ENCODE measurements around the gene ATXN7.
A peak's percentile ranks its signal among the peaks of the same experiment; 100 is the strongest.

The ATXN7 gene

DNA sequence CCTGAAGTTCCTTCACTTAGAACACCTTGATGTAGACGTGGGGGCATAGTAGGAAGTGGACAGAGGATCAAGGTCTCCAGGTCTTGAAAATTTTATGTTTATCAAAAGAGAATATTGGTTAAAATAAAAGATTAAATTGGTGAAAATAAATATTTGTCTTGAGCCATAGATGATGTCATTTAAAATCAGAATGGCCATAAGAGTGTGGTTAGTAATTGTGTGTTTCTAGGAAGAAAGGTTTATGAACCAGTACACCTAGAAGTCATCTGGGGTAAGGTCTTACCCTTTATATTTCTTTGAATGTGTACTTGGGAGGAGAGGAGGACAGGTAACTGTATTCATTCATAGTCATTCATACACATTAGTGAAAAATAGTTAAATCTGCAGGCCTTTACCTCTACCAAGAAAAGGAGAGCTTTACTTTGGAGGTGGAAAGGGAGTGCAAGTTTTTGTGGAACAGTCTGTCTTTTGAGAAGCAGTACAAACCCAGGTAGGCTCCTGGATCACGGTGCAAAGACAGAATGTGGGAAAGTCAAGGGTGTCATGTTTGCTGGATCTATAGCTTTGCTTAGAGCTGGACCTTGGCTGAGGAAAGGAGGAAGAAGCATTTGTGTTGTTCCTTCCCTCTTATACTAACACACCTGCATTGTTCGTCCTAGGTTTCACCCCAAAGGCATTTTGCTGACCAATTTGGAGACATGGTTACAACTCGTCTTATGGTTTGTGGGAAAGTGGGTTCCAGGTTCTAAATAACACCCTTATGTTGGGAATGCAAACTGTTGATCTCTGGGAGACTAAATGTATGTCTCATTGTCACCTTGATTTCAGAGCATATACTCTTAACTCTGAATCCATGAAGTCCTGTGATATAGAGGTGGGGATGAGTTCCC lies 42.3 kb downstream of the ATXN7 start:
- no peak for DNase-seq (ENCODE audit: low read depth in 2 of 2)

- DNase-seq (ENCODE audit: low read depth in 2 of 2) = no peak
Observed at GRCh38 chr3:63908081-63908736, 44.5 kb downstream of the ATXN7 start.

GRCh38 chr3:63908776-63909175 lies 45.1 kb downstream of the ATXN7 start:
- DNase-seq (ENCODE audit: low read depth in 2 of 2) = no peak

GRCh38 chr3:63909431-63909830 lies 45.8 kb downstream of the ATXN7 start:
- DNase-seq (ENCODE audit: low read depth in 2 of 2) = no peak

- DNase-seq (ENCODE audit: low read depth in 2 of 2) = no peak
Observed at GRCh38 chr3:63910001-63910400, 46.3 kb downstream of the ATXN7 start.

DNA sequence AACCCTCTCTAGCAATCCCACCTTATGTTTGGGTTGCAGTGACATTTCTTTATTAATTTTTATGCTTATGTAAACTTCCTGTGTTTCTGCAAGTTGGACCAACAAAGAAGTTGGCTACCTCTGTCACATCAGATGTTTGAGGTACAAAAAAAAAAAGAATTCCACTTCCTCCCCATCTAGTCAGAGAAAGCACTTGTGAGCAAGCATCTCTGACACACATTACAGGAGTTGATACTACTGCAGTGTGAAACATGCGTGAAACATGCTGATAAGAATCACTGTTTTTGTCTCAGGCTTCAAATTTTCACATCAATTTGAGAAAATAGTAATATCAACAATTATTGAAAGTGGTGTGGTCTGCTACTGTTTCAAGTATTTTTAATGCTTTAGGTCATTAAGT lies 47.2 kb downstream of the ATXN7 start:
- DNase-seq (ENCODE audit: low read depth in 2 of 2) = no peak

DNA sequence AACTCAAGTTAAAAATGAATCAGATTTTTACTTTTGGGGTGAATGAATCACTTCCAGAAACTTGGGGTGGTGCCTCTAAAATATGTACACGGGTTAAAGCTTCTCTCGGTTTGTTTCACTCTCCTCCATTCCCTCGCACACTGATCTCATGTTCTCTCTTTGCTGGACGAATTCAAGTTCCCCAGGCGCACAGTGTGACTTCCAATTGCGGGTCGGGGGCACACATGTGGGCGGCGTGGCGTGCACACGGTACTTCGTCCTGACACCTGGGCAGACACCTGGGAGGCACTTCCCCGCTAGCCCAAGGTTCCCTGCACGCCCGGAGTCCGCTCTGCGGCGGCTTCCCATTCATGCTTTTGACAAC lies 47.8 kb downstream of the ATXN7 start:
- DNase-seq (ENCODE audit: low read depth in 2 of 2) = no peak

- peak; percentile 64 to 75 for DNase-seq (ENCODE audit: low read depth in 2 of 2)
Observed at GRCh38 chr3:63911873-63912767, 48.5 kb downstream of the ATXN7 start, which contains the start of gene SCAANT1. Gene SCAANT1, minus strand, starts transcription at chr3:63912383.

DNA sequence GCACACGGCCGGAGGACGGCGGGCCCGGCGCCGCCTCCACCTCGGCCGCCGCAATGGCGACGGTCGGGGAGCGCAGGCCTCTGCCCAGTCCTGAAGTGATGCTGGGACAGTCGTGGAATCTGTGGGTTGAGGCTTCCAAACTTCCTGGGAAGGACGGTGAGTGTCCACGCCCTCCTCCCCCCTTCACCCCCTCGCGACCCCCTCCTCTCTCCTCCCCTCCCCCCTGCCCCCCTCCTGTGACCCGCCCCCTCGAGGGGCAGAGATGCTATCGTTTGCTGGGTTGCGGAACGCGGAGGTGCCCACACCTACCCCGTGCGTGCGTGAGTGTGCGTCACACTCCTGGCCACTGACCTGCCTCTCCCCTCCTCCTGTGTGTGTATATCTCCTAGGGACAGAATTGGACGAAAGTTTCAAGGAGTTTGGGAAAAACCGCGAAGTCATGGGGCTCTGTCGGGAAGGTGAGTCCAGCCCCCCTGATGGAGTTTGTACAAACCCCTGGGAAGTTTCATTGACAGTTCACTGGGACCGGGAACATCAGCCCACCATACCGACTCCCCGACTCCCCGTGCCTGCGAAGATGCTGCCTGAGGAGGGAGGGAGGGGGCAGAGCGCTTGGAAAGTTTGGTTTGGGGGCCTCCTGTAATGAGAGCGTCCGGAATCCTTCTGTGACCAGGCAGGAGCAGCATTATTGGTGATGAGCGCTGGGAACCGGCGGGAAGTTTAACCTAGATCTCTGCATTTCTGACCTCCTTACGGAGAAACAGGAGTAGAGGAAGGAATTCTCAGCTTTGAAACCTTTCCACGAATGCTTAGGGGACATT lies 49.3 kb downstream of the ATXN7 start:
- DNase-seq (ENCODE audit: low read depth in 2 of 2) = peak; percentile 31 to 33

DNA sequence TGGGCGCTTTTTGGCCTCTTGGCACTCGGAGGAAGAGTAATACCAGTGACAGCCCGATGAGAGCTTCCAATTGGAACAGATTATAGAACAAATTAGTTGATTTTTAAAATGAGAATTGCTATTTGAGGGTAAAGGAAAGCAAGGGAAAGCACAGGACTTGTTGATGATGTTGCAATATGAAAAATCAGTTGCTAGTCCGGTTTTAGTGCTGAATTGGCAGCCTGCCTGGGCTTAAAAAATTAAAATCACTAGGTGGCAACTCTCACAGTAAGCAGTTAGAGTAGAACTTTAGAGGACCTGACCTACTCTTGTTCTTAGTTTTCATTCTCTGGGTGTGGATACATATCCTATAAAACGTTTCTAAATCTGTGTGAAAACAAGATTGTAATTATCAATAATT lies 50.6 kb downstream of the ATXN7 start:
- DNase-seq (ENCODE audit: low read depth in 2 of 2) = no peak

DNA sequence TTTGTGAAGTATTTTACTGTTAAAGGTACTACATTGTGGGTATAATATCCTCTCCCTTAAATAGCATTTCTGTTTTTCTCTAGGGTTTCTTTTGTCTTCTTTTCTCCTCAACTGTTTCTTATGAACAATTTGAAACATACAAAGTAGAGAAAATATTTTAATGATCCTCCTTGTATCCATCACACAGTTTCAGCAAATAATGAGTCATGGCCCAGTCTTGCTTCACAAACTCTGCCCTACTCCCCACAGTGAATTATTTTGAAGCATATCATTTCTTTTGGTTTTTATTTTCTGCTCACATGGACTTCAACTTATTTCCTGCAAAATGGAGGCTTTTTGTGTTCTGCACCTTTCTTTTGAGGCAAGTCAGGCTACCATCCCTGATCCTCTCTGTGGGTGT lies 54.7 kb downstream of the ATXN7 start:
- DNase-seq (ENCODE audit: low read depth in 2 of 2) = no peak

- DNase-seq (ENCODE audit: low read depth in 2 of 2) = no peak
Observed at GRCh38 chr3:63920001-63920400, 56.3 kb downstream of the ATXN7 start.

DNA sequence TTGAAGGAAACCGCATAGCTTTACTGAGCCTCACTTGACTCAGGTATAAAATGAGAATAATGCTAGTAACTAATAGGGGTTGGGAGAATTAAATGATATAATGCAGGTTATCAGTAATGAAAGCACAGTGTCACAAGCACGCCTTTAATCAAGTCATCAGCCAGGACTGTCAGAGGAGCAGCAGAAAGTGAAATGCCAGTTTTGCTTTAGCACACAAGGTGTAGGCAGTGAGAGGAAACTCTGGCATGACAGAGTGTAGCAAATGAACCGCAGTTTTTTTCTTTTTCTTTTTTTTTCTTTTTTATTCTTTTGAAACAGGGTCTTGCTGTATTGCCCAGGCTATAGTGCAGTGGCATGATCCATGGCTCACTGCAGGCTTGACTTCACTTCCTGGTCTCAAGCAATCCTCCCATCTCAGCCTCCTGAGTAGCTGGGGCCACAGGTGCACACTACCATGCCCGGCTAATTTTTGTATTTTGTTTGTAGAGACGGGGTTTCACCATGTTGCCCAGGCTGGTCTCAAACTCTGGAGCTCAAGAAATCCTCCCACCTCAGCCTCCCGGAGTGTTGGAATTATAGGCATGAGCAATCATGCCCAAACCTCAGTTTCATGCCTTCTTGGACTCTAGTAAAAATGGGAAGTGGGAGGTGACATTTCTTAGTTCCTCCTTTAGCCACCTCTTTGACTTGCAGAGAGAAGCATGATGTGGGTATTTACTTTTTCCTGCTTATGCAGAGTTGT lies 58.2 kb downstream of the ATXN7 start:
- no peak for DNase-seq (ENCODE audit: low read depth in 2 of 2)

GRCh38 chr3:63922491-63923199 lies 59.0 kb downstream of the ATXN7 start:
- no peak for DNase-seq (ENCODE audit: low read depth in 2 of 2)

DNA sequence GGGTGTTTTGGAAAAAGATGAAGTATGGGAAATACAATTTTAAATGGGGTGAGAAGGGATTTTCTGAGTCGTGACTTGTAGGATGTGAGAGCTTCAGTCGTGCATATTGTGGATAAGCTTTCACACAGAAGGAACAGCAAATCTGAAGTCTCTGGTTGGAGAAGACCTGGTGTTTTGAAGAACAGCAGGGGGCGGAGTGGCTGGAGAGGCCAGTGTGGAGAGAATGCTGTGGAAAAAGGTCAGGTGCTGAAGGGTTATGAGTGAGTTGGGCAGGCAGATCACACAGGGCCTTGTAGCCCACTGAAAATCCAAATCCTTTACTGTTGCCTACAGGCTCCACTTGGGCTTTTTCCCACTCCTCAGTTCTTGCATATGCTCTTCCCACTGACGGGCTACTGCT lies 62.6 kb downstream of the ATXN7 start:
- DNase-seq (ENCODE audit: low read depth in 2 of 2) = no peak

- no peak for DNase-seq (ENCODE audit: low read depth in 2 of 2)
Observed at GRCh38 chr3:63927422-63928280, 64.0 kb downstream of the ATXN7 start.

DNA sequence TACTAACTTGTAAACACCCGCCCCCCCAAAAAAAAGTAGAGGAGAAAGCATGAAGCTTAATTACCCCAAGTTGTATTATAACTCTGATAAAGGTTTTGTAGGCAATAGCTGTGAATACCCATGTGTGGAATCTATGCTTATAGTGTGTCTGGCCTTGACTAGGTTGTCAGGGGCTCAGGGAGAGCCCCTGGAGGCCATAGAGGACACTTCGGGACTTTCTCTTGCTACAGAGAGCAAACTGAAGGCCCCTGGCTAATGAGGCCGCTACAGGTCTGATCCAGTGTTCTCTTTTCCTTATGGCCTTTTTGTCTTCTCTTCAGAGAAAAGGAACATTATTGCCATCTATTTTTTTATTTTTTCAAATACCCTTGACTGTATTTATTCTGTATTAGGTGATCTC lies 67.6 kb downstream of the ATXN7 start:
- DNase-seq (ENCODE audit: low read depth in 2 of 2) = no peak

GRCh38 chr3:63932509-63933212 lies 69.0 kb downstream of the ATXN7 start:
- no peak for DNase-seq (ENCODE audit: low read depth in 2 of 2)

All from stimulated activated CD8-positive, alpha-beta memory T cell treated with anti-CD3 and anti-CD28 coated beads, Interleukin-2, amount 100 ng/mL, for 48 hours (primary cell).